NCI-H146 treated with DMSO at 0.1 percent for 48 hours (cell line): Measurements from ENCODE around the gene HMGXB3.
"Not testable (repeated sequence)": the region's sequence is repeated elsewhere in the genome, so short reads cannot be mapped to it uniquely, and the experiment has no call there.

Experiments used
- DNase-seq: peaks from one replicate; lab custom pipeline; 2025; ENCODE audit not compliant: unreplicated experiment; lab: John Stamatoyannopoulos, UW

The HMGXB3 gene

DNA sequence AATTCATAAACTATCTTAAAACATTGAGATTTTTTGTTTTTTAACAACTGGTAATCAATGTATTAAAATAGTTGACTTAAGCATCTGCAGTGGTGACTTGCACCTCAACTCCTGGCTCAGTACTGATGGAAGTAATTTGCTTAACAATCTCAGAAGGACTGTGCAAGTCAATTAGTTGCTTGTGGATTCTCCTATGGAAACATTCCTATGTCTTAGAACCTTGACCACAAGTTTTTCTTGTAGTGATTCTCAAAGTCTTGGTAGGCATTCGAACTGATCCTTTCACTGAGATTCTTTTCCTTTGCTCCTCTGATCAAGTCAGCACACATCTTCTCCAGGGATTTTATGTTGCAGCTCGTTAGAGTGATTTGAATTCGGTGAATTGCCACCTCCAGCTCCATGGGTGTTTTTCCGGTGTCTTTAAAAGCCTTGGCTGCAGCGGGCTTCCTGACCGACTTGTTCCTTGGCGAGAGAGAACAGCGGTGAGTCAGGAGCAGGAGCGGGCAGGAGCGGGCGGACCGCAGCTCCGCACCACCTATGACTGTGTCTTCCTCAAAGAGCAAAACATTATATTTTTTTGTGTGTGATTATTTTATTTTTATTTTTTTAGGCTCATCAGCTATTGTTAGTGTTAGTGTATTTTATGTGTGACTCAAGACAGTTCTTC lies 21.1 kb downstream of the HMGXB3 start:
- DNase-seq = no peak

DNA sequence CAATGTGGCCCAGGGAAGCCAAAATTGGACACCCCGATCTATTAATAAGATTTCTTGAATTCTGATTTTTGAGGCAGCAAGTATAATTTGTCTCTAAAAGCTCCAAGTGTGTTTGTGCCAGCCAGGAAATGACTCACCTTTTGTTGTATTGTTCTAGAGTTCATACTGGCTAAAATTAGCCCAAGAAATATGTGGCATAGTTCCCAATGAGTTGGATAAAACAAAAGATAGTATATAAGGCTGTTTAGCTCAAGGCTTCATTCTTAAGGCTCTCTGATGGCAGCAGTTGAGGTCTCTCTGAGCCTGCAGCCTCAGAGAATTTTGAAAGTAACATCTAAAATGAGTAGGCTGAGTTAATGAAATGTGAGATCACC lies 21.6 kb downstream of the HMGXB3 start:
- no peak for DNase-seq

DNA sequence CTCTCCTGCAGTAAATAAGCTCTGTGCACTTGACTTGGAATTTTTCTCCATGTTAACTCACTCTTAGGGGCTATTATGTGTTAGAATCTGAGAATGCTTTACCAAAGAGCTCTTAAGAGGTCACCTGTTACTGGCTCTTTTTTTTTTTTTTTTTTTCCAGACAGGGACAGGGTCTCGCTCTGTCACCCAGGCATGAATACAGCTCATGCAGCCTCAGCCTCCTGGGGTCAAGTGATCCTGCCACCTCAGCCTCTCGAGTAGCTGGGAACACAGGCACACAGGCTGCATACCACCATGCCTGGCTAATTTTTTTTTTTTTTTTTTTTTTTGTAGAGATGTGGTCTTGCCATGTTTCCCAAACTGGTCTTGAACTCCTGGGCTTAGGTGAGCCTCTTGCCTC lies 22.1 kb downstream of the HMGXB3 start:
- DNase-seq = no peak

DNA sequence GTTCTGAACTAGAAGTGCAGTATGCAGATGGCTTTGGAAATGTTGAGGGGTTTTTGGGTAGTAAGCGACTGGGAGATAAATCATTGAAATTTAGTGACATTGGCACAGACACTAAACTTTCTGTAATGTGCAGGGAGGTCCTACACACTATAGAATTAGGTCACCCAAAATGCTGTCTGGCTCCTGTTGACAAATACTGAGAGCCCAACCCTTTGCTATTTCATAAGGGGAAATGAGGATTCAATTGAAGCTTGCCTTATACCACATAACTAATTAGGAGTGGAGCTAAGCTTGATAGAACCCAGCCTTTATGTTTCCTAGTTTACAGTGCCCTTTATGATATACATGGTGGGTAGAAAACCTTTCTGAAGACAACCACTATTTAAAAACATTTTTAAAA lies 22.6 kb downstream of the HMGXB3 start:
- DNase-seq = no peak

DNA sequence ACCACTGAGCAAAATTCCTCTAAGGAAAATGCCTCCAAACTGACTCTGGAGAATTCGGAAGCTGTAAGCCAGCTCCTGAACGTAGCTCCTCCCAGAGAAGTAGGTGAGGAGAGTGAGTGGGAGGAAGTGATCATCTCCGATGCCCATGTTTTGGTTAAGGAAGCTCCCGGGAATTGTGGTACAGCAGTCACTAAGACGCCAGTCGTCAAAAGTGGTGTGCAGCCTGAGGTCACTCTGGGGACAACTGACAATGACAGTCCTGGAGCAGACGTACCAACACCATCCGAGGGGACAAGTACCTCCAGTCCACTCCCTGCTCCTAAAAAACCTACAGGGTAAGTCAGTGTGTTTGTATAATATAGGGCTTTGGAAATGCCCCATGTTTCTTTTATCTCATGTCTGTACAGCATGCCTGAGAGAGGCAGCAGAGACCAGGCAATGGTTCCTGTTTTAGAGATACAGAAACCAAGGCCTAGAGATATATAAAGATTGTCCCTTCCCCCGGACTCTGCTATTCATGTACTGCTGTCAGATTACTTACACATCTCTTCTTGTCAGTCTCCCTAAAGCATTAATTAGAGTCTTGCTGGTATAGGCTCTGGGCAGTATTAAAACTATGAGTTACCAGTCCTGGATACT lies 23.9 kb downstream of the HMGXB3 start:
- no peak for DNase-seq

DNA sequence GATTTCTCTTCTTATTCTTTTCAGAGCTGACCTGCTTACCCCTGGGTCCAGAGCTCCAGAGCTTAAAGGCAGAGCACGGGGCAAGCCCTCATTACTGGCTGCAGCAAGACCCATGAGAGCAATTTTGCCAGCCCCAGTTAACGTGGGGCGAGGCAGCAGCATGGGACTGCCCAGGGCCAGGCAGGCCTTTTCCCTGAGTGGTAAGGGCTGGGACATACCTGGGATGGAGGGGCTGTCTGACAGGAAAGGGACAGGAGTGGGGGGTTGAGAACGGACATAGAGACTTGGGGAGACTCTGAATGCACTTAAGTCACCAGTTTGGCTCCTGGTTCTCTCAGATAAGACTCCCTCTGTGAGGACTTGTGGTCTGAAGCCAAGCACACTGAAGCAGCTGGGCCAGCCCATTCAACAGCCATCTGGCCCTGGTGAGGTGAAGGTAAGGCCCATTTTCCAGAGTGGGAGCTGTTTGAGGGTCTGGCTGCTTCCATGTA lies 26.2 kb downstream of the HMGXB3 start:
- no peak for DNase-seq

DNA sequence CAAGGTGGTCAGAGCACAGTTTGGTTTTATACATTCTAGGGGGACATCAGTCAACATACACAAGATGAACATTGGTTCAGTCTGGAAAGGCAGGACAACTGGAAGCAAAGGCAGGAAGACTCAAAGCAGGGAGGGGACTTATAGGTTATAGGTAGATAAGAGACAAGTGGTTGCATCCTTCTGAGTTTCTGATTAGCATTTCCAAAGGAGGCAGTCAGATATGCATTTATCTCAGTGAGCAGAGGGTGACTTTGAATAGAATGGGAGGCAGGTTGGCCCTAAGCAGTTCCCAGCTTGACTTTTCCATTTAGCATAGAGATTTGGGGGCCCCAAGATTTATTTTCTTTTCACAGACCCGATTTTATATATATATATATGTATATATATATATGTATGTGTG lies 27.5 kb downstream of the HMGXB3 start:
- DNase-seq = not testable (repeated sequence)

DNA sequence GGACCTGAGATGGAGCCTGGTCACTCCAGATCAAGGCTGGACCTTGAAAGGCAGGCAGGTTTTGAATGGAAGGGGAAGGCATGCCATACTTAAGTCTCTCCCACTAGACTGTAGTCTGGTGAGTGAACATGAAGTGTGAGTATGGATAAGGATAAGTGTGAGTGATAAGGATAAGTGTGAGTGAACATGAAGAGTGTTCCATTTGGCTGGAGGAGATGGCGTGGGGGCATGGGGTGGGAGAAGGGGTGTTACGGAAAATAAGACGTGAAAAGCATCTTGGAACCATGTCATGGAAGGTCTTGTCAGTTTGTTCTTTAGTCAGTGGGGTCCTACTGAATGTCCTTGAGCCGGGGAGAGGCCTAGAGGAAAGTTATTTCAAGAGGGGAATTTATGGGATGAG lies 32.8 kb downstream of the HMGXB3 start:
- DNase-seq = no peak

DNA sequence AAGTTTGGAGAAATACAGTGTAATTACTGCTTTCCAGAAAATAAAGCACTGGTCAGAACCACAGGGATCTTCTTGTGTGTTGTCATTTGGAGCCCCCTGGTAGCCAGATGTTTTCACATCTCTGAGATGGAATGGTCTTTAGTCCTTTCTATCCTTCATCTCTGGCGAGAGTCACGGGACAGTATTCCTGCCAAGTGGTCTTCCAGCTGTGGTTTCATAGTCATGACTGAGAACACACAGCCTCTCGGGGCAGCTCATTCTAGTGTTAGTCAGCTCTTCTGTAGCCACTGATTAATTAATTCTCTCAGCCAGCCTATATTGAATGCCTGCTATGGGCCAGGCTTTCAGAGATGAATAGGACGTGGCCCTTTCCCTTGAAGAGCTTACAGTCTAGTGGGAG lies 34.1 kb downstream of the HMGXB3 start:
- no peak for DNase-seq

DNA sequence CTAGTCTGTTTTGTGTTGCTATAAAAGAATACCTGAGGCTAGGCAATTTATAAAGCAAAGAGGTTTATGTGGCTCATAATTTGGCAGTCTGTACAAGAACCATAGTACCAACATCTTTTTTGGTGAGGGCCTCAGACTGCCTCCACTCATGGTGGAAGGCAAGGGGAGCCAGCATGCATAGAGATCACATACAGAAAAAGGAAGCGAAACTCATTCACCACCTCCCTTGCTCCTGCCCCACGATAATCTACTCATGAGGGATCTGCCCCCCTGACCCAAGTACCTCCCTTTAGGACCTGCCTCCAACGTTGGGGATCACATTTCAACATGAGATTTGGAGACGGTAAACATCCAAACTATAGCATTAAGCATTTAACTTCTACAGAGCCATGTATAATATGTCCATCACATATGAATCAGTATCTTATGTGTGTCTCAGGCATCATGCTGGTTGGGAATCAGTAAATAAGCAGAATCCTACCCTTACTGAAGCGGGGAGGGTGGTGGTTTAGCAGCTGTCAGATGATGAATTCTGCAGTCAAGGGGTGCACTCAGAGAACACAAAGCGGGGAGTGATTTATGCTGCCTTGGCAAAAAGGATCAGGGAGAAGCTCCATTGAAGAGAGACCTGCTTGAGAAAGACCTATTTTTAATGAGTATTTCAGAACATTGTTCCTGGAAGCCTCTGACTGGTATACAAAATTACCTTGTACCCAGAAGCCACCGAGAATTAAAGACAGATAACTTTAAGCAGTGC lies 34.8 kb downstream of the HMGXB3 start:
- DNase-seq = no peak

DNA sequence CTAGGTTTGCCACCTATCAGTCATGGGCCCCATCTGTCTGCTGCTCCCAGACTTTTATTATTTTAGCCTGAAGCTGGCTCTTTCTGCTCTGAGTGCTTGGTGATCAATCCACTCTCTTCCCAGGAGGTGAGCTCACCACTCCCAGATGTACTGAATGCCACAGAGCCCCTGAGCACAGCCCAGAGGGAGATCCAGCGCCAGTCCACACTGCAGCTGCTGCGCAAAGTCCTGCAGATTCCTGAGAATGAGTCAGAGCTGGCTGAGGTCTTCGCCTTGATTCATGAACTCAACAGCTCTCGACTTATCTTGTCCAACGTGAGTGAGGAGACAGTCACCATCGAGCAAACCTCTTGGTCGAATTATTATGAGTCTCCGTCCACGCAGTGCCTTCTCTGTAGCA lies 36.0 kb downstream of the HMGXB3 start:
- no peak for DNase-seq

DNA sequence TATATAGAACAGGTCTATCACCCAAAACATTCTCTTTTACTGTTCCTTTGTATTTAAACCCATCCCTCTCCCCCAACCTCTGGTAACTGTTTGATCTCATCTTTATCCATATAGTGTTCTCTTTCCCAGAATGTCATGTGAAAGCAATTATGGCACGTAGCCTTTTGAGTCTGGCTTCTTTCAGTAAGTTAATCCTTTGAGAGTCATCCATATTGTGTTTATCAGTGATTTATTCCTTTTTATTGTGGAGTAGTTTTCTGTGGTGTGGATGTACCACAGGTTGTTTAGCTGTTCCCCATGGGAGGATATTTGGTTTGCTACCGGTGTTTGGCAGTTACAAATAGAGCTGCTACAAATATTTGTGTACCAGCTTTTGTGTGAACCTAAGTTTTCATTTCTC lies 38.0 kb downstream of the HMGXB3 start:
- no peak for DNase-seq

DNA sequence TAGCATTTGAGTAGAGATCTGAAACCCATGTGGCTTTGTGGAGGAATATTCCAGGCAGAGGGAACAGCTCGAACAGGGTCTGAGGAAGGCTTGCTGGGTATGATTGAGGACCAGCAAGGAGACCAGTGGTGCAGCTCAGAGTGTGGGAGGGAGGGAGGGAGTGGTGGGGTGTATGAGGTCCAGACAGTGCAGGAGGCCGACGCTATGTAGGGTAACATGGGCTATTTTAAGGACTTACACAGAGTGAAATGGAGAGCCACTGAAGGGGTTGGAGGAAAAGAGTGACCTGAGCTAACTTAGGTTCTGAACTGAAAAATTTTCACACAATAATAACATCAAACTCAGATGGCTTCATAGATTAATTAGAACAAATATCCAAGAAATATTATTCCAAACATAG lies 41.9 kb downstream of the HMGXB3 start:
- DNase-seq = no peak

DNA sequence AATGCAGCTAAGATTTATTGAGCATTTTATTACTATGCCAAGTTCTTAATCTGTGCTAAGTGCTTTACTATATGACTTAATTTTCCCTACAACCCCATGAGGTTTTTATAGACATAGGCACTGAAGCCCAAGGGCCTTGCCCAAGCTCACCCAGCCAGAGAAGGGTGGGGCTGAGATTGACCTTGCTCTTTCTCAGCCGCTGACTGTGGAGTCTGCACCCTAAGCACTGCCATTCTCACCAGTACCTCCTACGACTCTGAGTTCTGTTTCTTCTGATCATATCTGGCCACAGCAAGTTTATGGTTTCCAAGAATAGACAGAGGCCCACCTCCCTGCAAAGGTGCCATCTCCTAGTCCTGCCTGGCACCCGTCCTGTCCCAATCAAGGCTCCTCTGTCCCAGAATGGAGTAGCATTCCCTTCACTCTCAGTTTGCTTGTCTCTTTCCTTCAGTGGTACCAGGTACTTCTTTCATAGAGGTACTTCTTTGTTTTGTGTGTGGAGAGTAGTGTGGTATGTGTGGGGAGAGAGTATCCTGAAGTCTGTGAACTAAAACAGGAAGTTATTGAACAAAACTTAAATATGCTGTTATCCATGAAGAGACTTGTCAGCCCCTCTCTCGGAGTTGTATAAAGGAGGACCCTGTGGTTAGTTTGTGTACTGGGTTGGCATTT lies 43.3 kb downstream of the HMGXB3 start:
- DNase-seq = no peak

DNA sequence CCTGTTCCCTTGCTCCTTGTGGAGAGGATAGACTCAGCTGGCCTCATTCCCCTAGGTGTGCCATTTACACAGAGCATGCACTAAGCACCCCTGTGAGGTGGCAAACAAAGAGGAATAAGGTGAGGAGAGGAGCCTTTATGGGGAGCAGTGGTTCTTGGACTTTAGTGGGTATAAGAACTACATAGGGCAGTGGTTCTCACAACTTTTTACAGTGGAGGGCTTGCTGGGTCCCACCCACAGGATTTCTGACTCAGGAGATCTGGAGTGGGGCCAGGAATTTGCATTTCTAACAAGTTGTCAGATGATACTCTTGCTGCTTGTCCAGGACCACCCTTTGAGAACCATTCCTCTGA lies 43.8 kb downstream of the HMGXB3 start:
- no peak for DNase-seq

DNA sequence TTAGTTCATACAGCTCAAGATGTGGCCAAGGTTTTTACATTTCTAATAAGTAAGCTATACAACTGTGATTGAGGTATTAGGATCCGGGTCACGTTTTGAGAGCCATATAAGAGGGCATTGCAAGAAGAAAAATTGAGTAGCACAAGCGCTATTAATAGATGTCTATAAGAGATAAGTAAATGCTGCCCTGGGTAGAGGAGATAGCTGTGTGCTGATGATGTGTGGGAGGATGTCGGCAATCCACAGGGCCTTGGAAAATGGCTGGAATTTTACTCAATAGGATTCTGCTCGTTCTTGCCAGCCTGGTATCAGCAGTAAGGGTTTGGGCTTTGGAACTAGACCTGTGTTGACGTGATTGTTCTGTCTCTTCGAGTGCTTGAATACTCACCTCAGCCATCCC lies 44.2 kb downstream of the HMGXB3 start:
- no peak for DNase-seq

DNA sequence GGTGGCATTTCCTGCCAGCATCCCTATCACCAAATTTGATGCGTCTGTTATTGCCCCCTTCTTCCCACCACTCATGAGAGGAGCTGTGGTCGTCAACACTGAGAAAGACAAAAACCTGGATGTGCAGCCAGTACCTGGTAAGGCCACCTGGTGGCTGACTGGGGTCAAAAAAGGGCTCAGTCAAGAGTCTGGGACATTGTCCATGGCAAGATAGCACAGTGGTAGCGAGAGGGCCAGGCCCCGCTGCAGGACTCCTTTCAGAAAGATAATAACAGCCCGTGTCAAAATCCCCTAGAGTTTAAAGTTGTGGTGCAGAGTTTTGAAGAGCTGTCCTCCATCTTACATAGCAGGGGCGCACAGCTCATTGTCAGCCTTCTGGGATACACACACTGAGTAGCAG lies 45.0 kb downstream of the HMGXB3 start:
- DNase-seq = no peak

DNA sequence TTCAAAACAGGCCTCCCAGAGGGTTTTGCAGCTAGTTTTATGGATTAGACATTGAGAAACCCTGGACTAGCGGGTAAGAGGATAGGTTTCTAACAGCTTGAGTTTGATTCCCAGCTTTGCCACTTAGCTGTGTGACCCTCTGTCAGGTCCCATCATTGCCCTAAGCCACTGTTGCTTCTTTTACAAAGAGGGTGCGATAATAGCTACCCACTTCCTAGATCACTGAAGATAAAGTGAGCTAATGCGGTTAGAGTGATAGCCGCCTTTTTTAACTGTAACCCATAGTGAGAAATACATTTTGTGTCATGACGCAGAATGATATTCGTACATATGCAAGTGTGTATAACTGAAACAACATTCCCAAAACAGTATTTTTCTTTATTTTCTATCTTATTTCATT lies 45.5 kb downstream of the HMGXB3 start:
- DNase-seq = no peak

DNA sequence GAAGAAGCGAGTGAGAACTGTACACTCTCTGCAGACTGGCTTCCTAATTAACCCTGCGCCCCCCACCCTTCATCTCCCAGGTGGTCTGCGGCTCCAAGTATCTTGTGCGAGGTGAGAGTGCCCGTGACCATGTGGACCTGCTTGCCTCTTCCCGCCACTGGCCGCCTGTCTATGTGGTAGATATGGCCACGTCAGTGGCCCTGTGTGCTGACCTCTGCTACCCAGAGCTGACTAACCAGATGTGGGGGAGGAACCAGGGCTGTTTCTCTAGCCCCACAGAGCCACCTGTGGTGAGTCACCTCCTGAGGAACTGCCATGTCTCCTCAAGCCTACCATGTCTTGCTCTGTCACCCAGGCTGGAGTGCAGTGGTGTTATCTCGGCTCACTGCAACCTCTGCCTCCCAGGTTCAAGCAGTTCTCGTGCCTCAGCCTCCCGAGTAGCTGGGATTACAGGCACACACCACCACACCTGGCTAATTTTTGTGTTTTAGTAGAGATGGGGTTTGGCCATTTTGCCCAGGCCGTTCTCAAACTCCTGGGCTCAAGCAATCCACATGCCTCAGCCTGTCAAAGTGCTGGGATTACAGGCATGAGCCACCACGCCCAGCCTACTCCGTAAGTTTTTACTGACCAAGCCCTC lies 49.8 kb downstream of the HMGXB3 start:
- DNase-seq = not testable (repeated sequence)

DNA sequence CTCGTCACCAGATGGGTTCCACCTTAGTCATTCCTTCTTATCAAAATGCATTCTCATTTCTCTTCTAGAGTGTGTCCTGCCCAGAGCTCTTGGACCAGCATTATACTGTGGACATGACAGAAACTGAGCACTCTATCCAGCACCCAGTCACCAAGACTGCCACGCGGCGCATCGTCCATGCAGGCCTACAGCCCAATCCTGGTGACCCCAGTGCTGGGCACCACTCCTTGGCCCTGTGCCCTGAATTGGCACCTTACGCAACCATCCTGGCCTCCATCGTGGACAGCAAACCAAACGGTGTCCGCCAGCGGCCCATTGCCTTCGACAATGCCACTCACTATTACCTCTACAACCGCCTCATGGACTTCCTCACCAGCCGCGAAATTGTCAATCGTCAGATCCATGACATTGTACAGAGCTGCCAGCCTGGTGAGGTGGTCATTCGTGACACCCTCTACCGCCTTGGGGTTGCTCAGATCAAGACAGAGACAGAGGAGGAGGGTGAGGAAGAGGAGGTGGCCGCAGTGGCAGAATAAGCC lies 51.2 kb downstream of the HMGXB3 start:
- no peak for DNase-seq
